DND-41 (cell line): Measurements from ENCODE around the gene HUNK.

Experiments
- ATAC-seq: fragments of 200-7000 bp; cut with Tn5 transposase; 3 replicates; pipeline ENCODE4 v1.9.1; 2021; ENCODE audit warnings: low read depth; ENCODE audit not compliant: insufficient read depth
- DNase-seq: peaks from one replicate; pipeline ENCODE4 v3.0.0-alpha.2; 2020
- H2AFZ ChIP-seq: 2 replicates; pipeline ENCODE4 v1.6.0; 2012; ENCODE audit warnings: low read depth, low read length
- H3K27ac ChIP-seq: 2 replicates; pipeline ENCODE4 v1.5.1; 2012; ENCODE audit warnings: low read length, inconsistent platforms
- H3K27me3 ChIP-seq: fragments of 200-600 bp; sonication (generic); 2 replicates; pipeline ENCODE4 v1.6.0; 2012; ENCODE audit warnings: low read length, mild to moderate bottlenecking, inconsistent platforms; ENCODE audit not compliant: insufficient read depth, poor library complexity
- H3K36me3 ChIP-seq: 2 replicates; pipeline ENCODE4 v1.5.1; 2012; ENCODE audit warnings: low read length, inconsistent platforms; ENCODE audit not compliant: insufficient read depth
- H3K4me1 ChIP-seq: 2 replicates; pipeline ENCODE4 v1.5.1; 2012; ENCODE audit warnings: mild to moderate bottlenecking, low read length; ENCODE audit not compliant: insufficient read depth
- H3K4me2 ChIP-seq: 2 replicates; pipeline ENCODE4 v1.6.0; 2012; ENCODE audit warnings: mild to moderate bottlenecking, moderate library complexity, low read length, inconsistent platforms; ENCODE audit not compliant: insufficient read depth
- H3K4me3 ChIP-seq, 2 experiments: fragments of 200-600 bp in 1 of 2; shearing (Covaris generic) in 1 of 2; 2 replicates each; pipeline ENCODE4 v1.5.1; 2012 to 2016; ENCODE audit warnings: inconsistent platforms in 2 of 2, low read length in 2 of 2, mild to moderate bottlenecking in 2 of 2, low read depth in 1 of 2, moderate library complexity in 1 of 2
- H3K79me2 ChIP-seq: 2 replicates; pipeline ENCODE4 v1.6.0; 2012; ENCODE audit warnings: low read length, inconsistent platforms; ENCODE audit not compliant: insufficient read depth
- H3K9ac ChIP-seq: 2 replicates; pipeline ENCODE4 v1.6.0; 2012; ENCODE audit warnings: low read depth, mild to moderate bottlenecking, inconsistent platforms, low read length, moderate library complexity
- H3K9me3 ChIP-seq: 2 replicates; pipeline ENCODE4 v1.5.1; 2012; ENCODE audit warnings: low read length, moderate library complexity, mild to moderate bottlenecking, inconsistent platforms; ENCODE audit not compliant: insufficient read depth, severe bottlenecking
- H4K20me1 ChIP-seq: 2 replicates; pipeline ENCODE4 v1.6.0; 2012; ENCODE audit warnings: low read length; ENCODE audit not compliant: insufficient read depth
- CTCF ChIP-seq: IDR thresholded peaks from 2 replicates; pipeline ENCODE4 v1.5.1; 2012; ENCODE audit warnings: borderline replicate concordance, low read length, moderate library complexity, mild to moderate bottlenecking; ENCODE audit not compliant: poor library complexity, severe bottlenecking; ENCODE audit errors: extremely low read depth
- EZH2 ChIP-seq: IDR thresholded peaks from 3 replicates; pipeline ENCODE4 v1.6.1; 2012; ENCODE audit warnings: borderline replicate concordance, low read depth, mild to moderate bottlenecking, moderate library complexity, low read length, inconsistent platforms; ENCODE audit not compliant: severe bottlenecking

The HUNK gene

GRCh38 chr21:31893851-31894415 lies 21.1 kb downstream of the HUNK start:
- TF ChIP-seq EZH2 = no peak
- no peak for TF ChIP-seq CTCF
- H3K79me2 ChIP-seq = no peaks in the 10 kb centered on the region
- no peak overlapping the region for H3K9ac ChIP-seq
- no peaks in the 10 kb centered on the region for H3K9me3 ChIP-seq
- no peaks in the 10 kb centered on the region for H4K20me1 ChIP-seq
- H3K4me2 ChIP-seq = no peak overlapping the region
- DNase-seq (no peak), ATAC-seq (no peak)
- peaks cover 5% of the 10 kb centered on the region for H3K27me3 ChIP-seq
- H3K4me3 ChIP-seq = no peak overlapping the region
- no peaks in the 10 kb centered on the region for H3K36me3 ChIP-seq
- H3K27ac ChIP-seq = no peak overlapping the region
- H3K4me1 ChIP-seq = no peaks in the 10 kb centered on the region
- H2AFZ ChIP-seq = no peak overlapping the region

- DNase-seq (no peak), ATAC-seq (no peak)
- Histone ChIP-seq H3K4me1 (no peaks in the 10 kb centered on the region), H3K79me2 (no peaks in the 10 kb centered on the region), H3K9me3 (no peaks in the 10 kb centered on the region), H2AFZ (no peak overlapping the region), H3K4me2 (no peak overlapping the region), H3K4me3 (no peak overlapping the region), H3K9ac (no peak overlapping the region), H3K27me3 (peaks cover 5% of the 10 kb centered on the region), H3K36me3 (no peaks in the 10 kb centered on the region), H4K20me1 (no peaks in the 10 kb centered on the region), H3K27ac (no peak overlapping the region)
- no peak for TF ChIP-seq CTCF
- no peak for TF ChIP-seq EZH2
Measured at GRCh38 chr21:31894457-31894856, 21.6 kb downstream of the HUNK start.

GRCh38 chr21:31895077-31895835 lies 22.4 kb downstream of the HUNK start:
- Histone ChIP-seq H3K27ac (no peak overlapping the region), H3K27me3 (peaks cover 5% of the 10 kb centered on the region), H3K4me3 (no peak overlapping the region), H3K4me2 (no peak overlapping the region), H3K4me1 (no peaks in the 10 kb centered on the region), H3K9me3 (no peaks in the 10 kb centered on the region), H3K36me3 (no peaks in the 10 kb centered on the region), H3K9ac (no peak overlapping the region), H4K20me1 (no peaks in the 10 kb centered on the region), H3K79me2 (no peaks in the 10 kb centered on the region), H2AFZ (no peak overlapping the region)
- TF ChIP-seq CTCF = no peak
- TF ChIP-seq EZH2 = no peak
- DNase-seq (no peak), ATAC-seq (no peak)
